Thyroid gland (tissue), 4 donors: ENCODE measurements around the gene HSBP1. TPM values are rescaled to one million over a fixed set of nuclear protein-coding genes. Genes with fewer than 3 reads are reported as not detected.

ENCODE experiments used
- DNase-seq, 2 donors: peaks; one replicate each; pipeline ENCODE4 v3.0.0-alpha.2; 2019
- H3K27ac ChIP-seq, 3 donors: fragments of 200-600 bp; sonication (generic); 1 replicate in 2 of 3; 2 replicates in 1 of 3; pipeline ENCODE4 v1.5.1; 2016 to 2019; ENCODE audit warnings: mild to moderate bottlenecking in 1 of 3, moderate library complexity in 1 of 3
- H3K27me3 ChIP-seq: fragments of 200-600 bp; sonication (generic); one replicate; pipeline ENCODE4 v1.5.1; 2019
- H3K36me3 ChIP-seq, 2 donors: fragments of 200-600 bp; sonication (generic); one replicate each; pipeline ENCODE4 v1.5.1; 2016 to 2019
- H3K4me1 ChIP-seq, 2 donors: fragments of 200-600 bp; sonication (generic); one replicate each; pipeline ENCODE4 v1.5.1; 2017 to 2019
- H3K4me3 ChIP-seq, 3 donors: fragments of 200-600 bp; sonication (generic); replicated peaks in 1 of 3; 1 replicate in 2 of 3; 2 replicates in 1 of 3; pipeline ENCODE4 v1.5.1; 2016; ENCODE audit warnings: mild to moderate bottlenecking in 1 of 3
- H3K9me3 ChIP-seq: fragments of 200-600 bp; sonication (generic); one replicate; pipeline ENCODE4 v1.5.1; 2017
- POLR2A ChIP-seq, 2 donors: fragments of 450-650 bp; IDR thresholded peaks; one replicate each; pipeline ENCODE4 v1.6.1; 2017; ENCODE audit warnings: antibody characterized with exemption in 2 of 2, mild to moderate bottlenecking in 2 of 2, moderate library complexity in 1 of 2
- WGBS, 2 donors: methylation state at CpG; one replicate each; pipeline ENCODE4 v1.1.5; 2017; 5-methylcytosine and 5-hydroxymethylcytosine counted together
- intact Hi-C: fragments of 100-400 bp; cut with DNase I; formaldehyde crosslinking; loops from one replicate; pipeline ENCODE4 v1.15.1; 2023
- total RNA-seq, 4 donors: library from RNA; depleted of rRNA; stranded (reverse); fragments of >200 nt; gene quantifications; one replicate each; pipeline ENCODE4 v1.2.3, GENCODE V29; 2016
- TF ChIP-seq, protein P1 (sequence below), 6 experiments: fragments of 200-600 bp in 3 of 6; fragments of 450-650 bp in 3 of 6; sonication (generic) in 3 of 6; IDR thresholded peaks; one replicate each; pipeline ENCODE4 v1.5.1; 2016 to 2019; ENCODE audit warnings: antibody characterized with exemption in 6 of 6, mild to moderate bottlenecking in 2 of 6, inconsistent platforms in 1 of 6, moderate library complexity in 1 of 6

HSBP1 gene
- total RNA-seq, 4 donors from 2014 or later: 17.7 to 50.7 (median 23.9) TPM

GRCh38 chr16:83863682-83864081, 55.9 kb downstream of the HSBP1 start:
- intact Hi-C loops: no loop called here
- no peak for DNase-seq
- H3K27me3 ChIP-seq: no peaks in the 10 kb centered on the region
- H3K4me3 ChIP-seq: no peak overlapping the region
- no peaks in the 10 kb centered on the region for H3K9me3 ChIP-seq
- no peak overlapping the region for H3K27ac ChIP-seq
- TF ChIP-seq, protein P1, sequence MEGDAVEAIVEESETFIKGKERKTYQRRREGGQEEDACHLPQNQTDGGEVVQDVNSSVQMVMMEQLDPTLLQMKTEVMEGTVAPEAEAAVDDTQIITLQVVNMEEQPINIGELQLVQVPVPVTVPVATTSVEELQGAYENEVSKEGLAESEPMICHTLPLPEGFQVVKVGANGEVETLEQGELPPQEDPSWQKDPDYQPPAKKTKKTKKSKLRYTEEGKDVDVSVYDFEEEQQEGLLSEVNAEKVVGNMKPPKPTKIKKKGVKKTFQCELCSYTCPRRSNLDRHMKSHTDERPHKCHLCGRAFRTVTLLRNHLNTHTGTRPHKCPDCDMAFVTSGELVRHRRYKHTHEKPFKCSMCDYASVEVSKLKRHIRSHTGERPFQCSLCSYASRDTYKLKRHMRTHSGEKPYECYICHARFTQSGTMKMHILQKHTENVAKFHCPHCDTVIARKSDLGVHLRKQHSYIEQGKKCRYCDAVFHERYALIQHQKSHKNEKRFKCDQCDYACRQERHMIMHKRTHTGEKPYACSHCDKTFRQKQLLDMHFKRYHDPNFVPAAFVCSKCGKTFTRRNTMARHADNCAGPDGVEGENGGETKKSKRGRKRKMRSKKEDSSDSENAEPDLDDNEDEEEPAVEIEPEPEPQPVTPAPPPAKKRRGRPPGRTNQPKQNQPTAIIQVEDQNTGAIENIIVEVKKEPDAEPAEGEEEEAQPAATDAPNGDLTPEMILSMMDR (IDR thresholded peaks at IDR 0.05): no peak
- TF ChIP-seq POLR2A (IDR thresholded peaks at IDR 0.05): no peak
- no peaks in the 10 kb centered on the region for H3K36me3 ChIP-seq
- WGBS, 2 donors: 71 to 83% methylated on average over 1 of the region's 1 CpG
- H3K4me1 ChIP-seq: no peaks in the 10 kb centered on the region

Other genes starting within 250 kb of the HSBP1 start
- 10 to 100 TPM in 3 of 4 donors, 1 to 10 TPM in 1; 9.9 to 22.0 (median 12.0) TPM for gene MLYCD, start 91.1 kb downstream of the HSBP1 start, total RNA-seq
- 10 to 100 TPM; 14.5 to 53.5 (median 31.9) TPM for gene OSGIN1, start 145.3 kb downstream of the HSBP1 start, total RNA-seq
- gene NECAB2, start 160.3 kb downstream of the HSBP1 start, total RNA-seq: under 1 TPM in 2 of 4 donors, not detected in 2; 0.63 to 0.94 TPM
- gene SLC38A8, start 234.8 kb downstream of the HSBP1 start, total RNA-seq: not detected